SK-N-MC (cell line): ENCODE measurements around the gene ZBTB7C.
A peak's percentile ranks its signal among the peaks of the same experiment; 100 is the strongest.
"Not testable (repeated sequence)": the region's sequence is repeated elsewhere in the genome, so short reads cannot be mapped to it uniquely, and the experiment has no call there.

ENCODE experiments used
- DNase-seq: peaks from one replicate; pipeline ENCODE4 v3.0.0-alpha.2; 2011; ENCODE audit warnings: low read depth, low spot score
- H3K27ac ChIP-seq: fragments of 200-600 bp; sonication (generic); 2 replicates; pipeline ENCODE4 v1.5.1; 2016; ENCODE audit warnings: mixed run types
- H3K36me3 ChIP-seq: fragments of 200-600 bp; sonication (generic); 2 replicates; pipeline ENCODE4 v1.6.1; 2017; ENCODE audit warnings: antibody characterized with exemption, low read length, mixed read lengths; ENCODE audit not compliant: insufficient read depth
- H3K4me3 ChIP-seq: fragments of 200-600 bp; sonication (generic); 2 replicates; pipeline ENCODE4 v1.5.1; 2016
- H3K9ac ChIP-seq: fragments of 200-600 bp; sonication (generic); 2 replicates; pipeline ENCODE4 v1.8.0; 2017; ENCODE audit warnings: mixed run types, mixed read lengths; ENCODE audit not compliant: insufficient read length
- H3K9me3 ChIP-seq: fragments of 200-600 bp; sonication (generic); 2 replicates; pipeline ENCODE4 v1.6.1; 2017; ENCODE audit warnings: low read depth, mild to moderate bottlenecking, antibody characterized with exemption, low read length, moderate library complexity, mixed read lengths
- EZH2 ChIP-seq: fragments of 200-600 bp; sonication (generic); IDR thresholded peaks from one replicate; pipeline ENCODE4 v1.6.1; 2017; ENCODE audit warnings: antibody characterized with exemption
- FOXP2 ChIP-seq: optimal IDR thresholded peaks from 2 replicates; pipeline ENCODE3; 2011; ENCODE audit warnings: mild to moderate bottlenecking, moderate library complexity; ENCODE audit not compliant: insufficient read depth; ENCODE audit errors: extremely low read length, control extremely low read depth
- POLR2AphosphoS5 ChIP-seq: IDR thresholded peaks from 2 replicates; pipeline ENCODE4 v1.6.1; 2012; ENCODE audit warnings: mild to moderate bottlenecking, low read depth, low read length, borderline replicate concordance

ZBTB7C gene

DNA sequence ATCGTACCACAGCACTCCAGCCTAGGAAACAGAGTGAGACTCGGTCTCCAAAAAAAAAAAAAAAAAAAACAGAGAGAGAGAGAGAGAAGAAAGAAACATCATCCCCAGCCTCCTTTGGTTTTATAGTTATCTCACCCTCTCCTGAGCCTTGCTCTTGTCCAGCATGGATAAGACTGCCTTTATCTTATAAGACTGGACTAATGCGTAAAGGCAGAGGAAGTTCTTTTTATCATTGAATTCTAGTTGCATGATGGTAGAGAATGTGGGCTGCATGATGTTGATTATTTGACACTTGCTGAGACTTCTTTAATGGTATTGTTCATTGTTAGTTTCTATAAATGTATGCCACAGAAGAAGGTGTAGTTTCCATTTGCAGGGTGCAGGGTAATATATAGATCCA, 124.4 kb downstream of the ZBTB7C start:
- H3K9ac ChIP-seq, result no peak overlapping the region
- H3K36me3 ChIP-seq, result no peaks in the 10 kb centered on the region
- no peak for TF ChIP-seq FOXP2
- TF ChIP-seq POLR2AphosphoS5, result no peak
- no peak for TF ChIP-seq EZH2
- H3K27ac ChIP-seq, result no peak overlapping the region
- DNase-seq, result no peak
- H3K4me3 ChIP-seq, result no peak overlapping the region
- no peaks in the 10 kb centered on the region for H3K9me3 ChIP-seq

DNA sequence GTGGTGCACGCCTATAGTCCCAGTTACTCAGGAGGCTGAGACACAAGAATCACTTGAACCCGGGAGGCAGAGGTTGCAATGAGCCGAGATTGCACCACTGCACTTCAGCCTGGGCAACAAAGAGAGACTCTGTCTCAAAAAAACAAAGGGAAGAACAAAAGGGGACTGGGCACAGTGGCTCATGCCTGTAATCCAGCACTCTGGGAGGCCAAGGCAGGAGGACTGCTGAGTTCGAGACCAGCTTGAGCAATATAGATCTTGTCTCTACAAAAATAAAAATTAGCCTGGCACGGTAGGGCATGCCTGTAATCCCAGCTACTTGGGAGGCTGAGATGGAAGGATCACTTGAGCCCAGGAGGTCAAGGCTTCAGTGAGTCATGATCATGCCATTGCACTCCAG, 125.2 kb downstream of the ZBTB7C start:
- not testable (repeated sequence) for H3K9ac ChIP-seq, H3K4me3 ChIP-seq, DNase-seq, H3K36me3 ChIP-seq, H3K9me3 ChIP-seq, H3K27ac ChIP-seq

DNA sequence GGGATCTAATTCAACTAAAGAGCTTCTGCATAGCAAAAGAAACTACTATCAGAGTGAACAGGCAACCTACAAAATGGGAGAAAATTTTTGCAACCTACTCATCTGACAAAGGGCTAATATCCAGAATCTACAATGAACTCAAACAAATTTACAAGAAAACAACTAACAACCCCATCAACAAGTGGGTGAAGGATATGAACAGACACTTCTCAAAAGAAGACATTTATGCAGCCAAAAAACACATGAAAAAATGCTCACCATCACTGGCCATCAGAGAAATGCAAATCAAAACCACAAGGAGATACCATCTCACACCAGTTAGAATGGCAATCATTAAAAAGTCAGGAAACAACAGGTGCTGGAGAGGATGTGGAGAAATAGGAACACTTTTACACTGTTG, 127.7 kb downstream of the ZBTB7C start:
- H3K4me3 ChIP-seq, H3K9ac ChIP-seq, DNase-seq, H3K36me3 ChIP-seq, H3K9me3 ChIP-seq, H3K27ac ChIP-seq: not testable (repeated sequence)

DNA sequence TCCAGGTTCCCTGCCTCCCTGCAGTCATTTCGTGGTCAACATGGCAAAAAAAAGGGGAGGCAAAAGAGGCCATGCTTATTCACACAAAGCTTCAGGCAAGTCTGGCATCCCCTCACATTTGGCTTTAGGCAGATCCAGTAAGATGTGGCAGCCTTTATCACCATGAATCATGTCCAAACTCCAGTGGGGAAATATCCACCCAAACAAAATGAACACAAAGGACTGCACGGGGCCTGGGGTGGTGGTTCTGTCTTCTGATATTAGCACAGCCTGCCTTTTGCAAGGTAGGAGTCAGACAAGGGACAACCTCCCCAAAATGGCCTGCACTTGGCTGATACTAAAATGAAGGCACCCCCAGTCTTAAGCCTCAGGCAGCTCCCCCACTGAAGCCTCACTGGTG, 129.9 kb downstream of the ZBTB7C start:
- no peak for DNase-seq
- no peak for TF ChIP-seq FOXP2
- TF ChIP-seq POLR2AphosphoS5, result no peak
- TF ChIP-seq EZH2, result no peak
- no peak overlapping the region for H3K4me3 ChIP-seq

DNA sequence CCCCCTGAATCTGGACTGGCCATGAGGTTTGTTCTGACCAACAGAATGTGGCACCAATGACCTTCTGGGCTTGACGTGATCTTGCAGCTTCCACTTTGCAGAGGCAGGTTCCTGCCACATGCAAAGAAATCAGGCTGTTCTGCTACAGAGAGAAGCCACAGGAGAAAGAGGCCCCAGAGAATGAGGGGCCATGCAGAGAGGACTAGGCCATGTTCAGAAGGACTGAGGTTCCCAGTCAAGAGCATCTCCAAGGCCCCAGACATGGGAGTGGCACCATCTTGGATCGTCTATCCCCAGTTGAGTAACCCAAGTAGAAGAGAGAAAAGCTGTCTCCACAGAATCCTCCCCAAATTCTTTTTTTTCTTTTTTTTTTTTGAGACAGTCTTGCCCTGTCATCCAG, 131.1 kb downstream of the ZBTB7C start:
- Histone ChIP-seq H3K9me3 (no peaks in the 10 kb centered on the region), H3K4me3 (no peak overlapping the region), H3K27ac (no peak overlapping the region), H3K36me3 (no peaks in the 10 kb centered on the region), H3K9ac (no peak overlapping the region)
- no peak for DNase-seq
- no peak for TF ChIP-seq FOXP2
- TF ChIP-seq POLR2AphosphoS5, result no peak
- no peak for TF ChIP-seq EZH2

More for the DNA sequence above, 129.9 kb downstream of the ZBTB7C start:
- no peaks in the 10 kb centered on the region for H3K36me3 ChIP-seq
- H3K9me3 ChIP-seq, result no peaks in the 10 kb centered on the region
- H3K27ac ChIP-seq, result no peak overlapping the region
- no peak overlapping the region for H3K9ac ChIP-seq

DNA sequence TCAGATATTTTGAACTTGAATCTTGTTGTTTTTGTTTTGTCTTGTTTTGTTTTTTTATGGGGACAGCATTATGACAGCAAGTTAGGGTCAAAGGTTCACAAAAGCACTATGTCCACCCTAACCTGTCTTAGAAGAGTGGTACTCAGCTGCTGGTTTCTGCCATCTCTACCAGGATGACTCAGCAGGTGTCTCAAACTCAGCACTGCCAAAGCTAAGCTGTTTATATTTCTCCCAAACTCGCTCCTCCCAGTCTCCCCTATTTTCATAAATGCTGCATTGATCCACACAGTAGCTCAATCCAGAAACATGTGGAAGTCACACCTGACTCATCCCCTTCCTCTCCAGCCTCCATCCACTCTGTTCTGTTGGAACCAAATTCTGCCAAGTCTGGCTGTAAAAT, 134.9 kb downstream of the ZBTB7C start:
- Histone ChIP-seq H3K9ac (no peak overlapping the region), H3K27ac (no peak overlapping the region), H3K36me3 (no peaks in the 10 kb centered on the region), H3K4me3 (no peak overlapping the region), H3K9me3 (no peaks in the 10 kb centered on the region)
- TF ChIP-seq POLR2AphosphoS5, result no peak
- TF ChIP-seq EZH2, result no peak
- TF ChIP-seq FOXP2, result no peak
- DNase-seq, result no peak

DNA sequence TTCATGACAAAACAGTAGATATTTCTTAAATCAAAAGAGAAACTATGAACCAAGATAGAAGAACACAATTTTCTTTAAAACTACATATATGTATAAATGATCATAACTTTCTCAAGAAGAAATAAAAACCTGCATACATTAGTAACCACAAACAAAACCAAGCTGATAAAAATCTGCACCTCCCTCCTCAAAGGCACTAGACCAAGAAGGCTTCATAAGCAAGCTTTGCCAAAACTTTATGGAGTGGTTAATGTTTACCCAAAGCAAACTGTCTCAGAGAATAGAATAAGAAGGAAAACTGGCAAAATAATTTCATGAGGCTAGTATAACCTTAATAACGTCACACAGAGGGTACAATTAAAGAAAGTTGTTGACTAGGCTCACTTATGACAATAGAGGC, 138.3 kb downstream of the ZBTB7C start:
- H3K36me3 ChIP-seq, result no peaks in the 10 kb centered on the region
- H3K4me3 ChIP-seq, result no peak overlapping the region
- H3K27ac ChIP-seq, result peak overlapping the region; percentile 50; the same call in 1 of the 2 replicates
- DNase-seq, result peak; percentile 58
- TF ChIP-seq POLR2AphosphoS5 (no peak), EZH2 (no peak), FOXP2 (no peak)
- no peak overlapping the region for H3K9ac ChIP-seq
- no peaks in the 10 kb centered on the region for H3K9me3 ChIP-seq

DNA sequence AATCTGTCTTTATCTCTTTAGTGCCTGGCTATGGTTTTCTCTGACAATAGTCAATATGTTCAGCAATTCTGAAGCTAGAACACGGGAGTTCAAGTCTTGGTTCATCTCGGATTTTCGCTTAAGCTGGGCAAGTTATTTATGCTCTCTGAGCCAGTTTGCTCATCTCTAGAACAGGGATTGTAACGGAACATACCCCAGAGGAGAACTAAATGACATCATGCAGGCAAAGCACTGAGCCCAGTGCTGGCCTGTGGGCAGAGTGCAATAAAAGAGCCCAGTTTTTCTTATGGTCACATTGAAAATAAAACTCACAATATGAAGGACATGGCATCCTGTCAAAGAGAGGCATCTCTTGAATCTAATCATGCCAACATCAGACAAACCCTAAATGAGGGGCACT, 143.9 kb downstream of the ZBTB7C start:
- Histone ChIP-seq H3K4me3 (no peak overlapping the region), H3K9ac (no peak overlapping the region), H3K36me3 (no peaks in the 10 kb centered on the region), H3K9me3 (no peaks in the 10 kb centered on the region), H3K27ac (no peak overlapping the region)
- no peak for TF ChIP-seq EZH2
- TF ChIP-seq POLR2AphosphoS5, result no peak
- no peak for TF ChIP-seq FOXP2
- DNase-seq, result no peak

DNA sequence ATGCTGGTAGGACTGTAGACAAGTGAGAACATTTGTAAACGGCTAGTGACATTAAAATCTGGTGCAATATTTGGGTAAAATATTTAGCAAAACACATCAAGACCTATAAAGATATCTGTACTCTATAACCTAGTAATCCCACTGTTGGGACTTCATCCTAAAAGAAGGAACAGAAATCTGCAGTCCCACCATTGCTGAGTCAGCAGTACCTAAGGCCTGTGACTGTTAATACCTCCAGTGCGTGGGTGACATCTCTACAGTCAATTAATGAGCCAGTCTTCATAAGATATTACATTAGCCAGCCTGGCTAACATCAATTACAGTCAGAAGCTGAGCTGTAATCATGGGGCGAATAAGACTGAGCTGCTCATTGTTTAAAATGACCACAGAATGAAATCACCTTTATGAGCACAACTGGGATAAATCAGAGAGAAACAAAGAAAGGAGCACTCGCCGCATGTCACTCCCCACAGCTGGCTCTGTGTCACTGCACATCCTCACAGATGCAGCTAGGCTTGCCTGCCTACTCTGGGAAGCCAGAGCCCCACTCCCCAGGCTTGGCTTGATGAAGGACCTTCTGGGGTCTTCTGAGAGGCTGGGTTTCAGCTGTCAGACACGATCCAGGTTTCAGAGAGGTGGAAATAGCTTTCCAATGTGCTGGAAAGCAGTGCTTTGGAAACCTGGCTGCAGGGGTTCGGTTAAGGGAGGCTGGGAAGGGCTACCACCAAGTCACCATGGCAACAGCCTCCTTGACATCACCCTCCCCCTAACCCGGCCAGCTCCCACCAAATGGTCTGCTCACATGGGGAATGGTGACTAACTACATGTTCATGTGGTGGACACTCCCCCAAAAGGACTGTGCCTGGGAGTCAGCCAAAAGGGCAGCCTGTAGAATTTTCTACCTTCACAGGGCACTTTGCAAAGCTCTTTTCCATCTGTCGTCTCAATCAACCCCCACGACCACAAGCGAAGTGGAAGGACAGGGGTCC, 145.0 kb downstream of the ZBTB7C start:
- TF ChIP-seq EZH2 (no peak), FOXP2 (no peak), POLR2AphosphoS5 (no peak)
- Histone ChIP-seq H3K36me3 (no peaks in the 10 kb centered on the region), H3K9me3 (no peaks in the 10 kb centered on the region), H3K4me3 (no peak overlapping the region), H3K27ac (no peak overlapping the region), H3K9ac (no peak overlapping the region)
- DNase-seq, result no peak
